ENCODE measurements around the gene VMAC. TPM values are rescaled to one million over a fixed set of nuclear protein-coding genes. Genes with fewer than 3 reads are reported as not detected.

The VMAC gene
- total and polyA plus RNA-seq, 8 donors, result 3.6 to 60.8 (median 6.7) TPM

- H3K27ac ChIP-seq, result peak overlapping the region in 1 of 5 donors; percentile 77
- intact Hi-C loops (cut with DNase I; ENCODE audit: low total_unique reads), result loop anchor here (10.0 kb wide), 1 partner anchor 88 kb away; the partner anchor contains the start of gene NRTN
- H3K36me3 ChIP-seq, result peaks cover 22 to 35% (median 30%) of the 10 kb centered on the region in 4 donors
- no peak for DNase-seq
- H3K27me3 ChIP-seq, result peaks cover 0 to 29% (median 14%) of the 10 kb centered on the region in 3 donors
- peaks cover 16 to 64% (median 32%) of the 10 kb centered on the region in 4 donors for H3K4me1 ChIP-seq
- H3K9me3 ChIP-seq, result no peaks in the 10 kb centered on the region
- TF ChIP-seq POLR2AphosphoS5 (IDR thresholded peaks at IDR 0.05) (no peak), CTCF (IDR thresholded peaks at IDR 0.05) (peak in 1 of 7 experiments; percentile 2)
- no peak overlapping the region for H3K4me3 ChIP-seq
- 48 to 66% (median 51%) methylated on average over 3 to 15 of the region's 15 CpGs for WGBS, 5 donors
These were observed 11.8 kb upstream of the VMAC start for GRCh38 chr19:5892772-5893275.

GRCh38 chr19:5893296-5893903 lies 11.3 kb upstream of the VMAC start:
- no peak for DNase-seq
- intact Hi-C loops (cut with DNase I; ENCODE audit: low total_unique reads), result loop anchor here (10.0 kb wide), 1 partner anchor 89 kb away; the partner anchor contains the start of gene NRTN
- Histone ChIP-seq H3K36me3 (peaks cover 22 to 35% (median 30%) of the 10 kb centered on the region in 4 donors), H3K9me3 (no peaks in the 10 kb centered on the region), H3K27ac (peak overlapping the region in 2 of 5 donors; percentile 52 to 77), H3K4me3 (no peak overlapping the region), H3K27me3 (peaks cover 0 to 29% (median 14%) of the 10 kb centered on the region in 3 donors), H3K4me1 (peaks cover 16 to 67% (median 32%) of the 10 kb centered on the region in 4 donors)
- TF ChIP-seq CTCF (IDR thresholded peaks at IDR 0.05) (no peak), POLR2A (IDR thresholded peaks at IDR 0.05) (no peak), POLR2AphosphoS5 (IDR thresholded peaks at IDR 0.05) (no peak), EP300 (IDR thresholded peaks at IDR 0.05) (no peak)
- 73 to 89% (median 80%) methylated on average over 9 to 13 of the region's 13 CpGs for WGBS, 5 donors

GRCh38 chr19:5893907-5894703 lies 10.6 kb upstream of the VMAC start:
- Histone ChIP-seq H3K27ac (peak overlapping the region in 2 of 5 donors; percentile 52 to 77), H3K4me1 (peaks cover 16 to 67% (median 32%) of the 10 kb centered on the region in 4 donors), H3K4me3 (no peak overlapping the region), H3K36me3 (peaks cover 22 to 35% (median 30%) of the 10 kb centered on the region in 4 donors), H3K9me3 (no peaks in the 10 kb centered on the region), H3K27me3 (peaks cover 0 to 29% (median 14%) of the 10 kb centered on the region in 3 donors)
- intact Hi-C loops (cut with DNase I; ENCODE audit: low total_unique reads), result loop anchor here (10.0 kb wide), 1 partner anchor 89 kb away; the partner anchor contains the start of gene NRTN
- 20 to 73% (median 62%) methylated on average over 1 to 28 of the region's 28 CpGs for WGBS, 5 donors
- TF ChIP-seq EP300 (IDR thresholded peaks at IDR 0.05) (no peak), POLR2A (IDR thresholded peaks at IDR 0.05) (no peak), CTCF (IDR thresholded peaks at IDR 0.05) (no peak), POLR2AphosphoS5 (IDR thresholded peaks at IDR 0.05) (no peak)
- DNase-seq, result peak in 1 of 2 donors; percentile 48

- H3K4me1 ChIP-seq, result peaks cover 16 to 64% (median 32%) of the 10 kb centered on the region in 4 donors
- H3K9me3 ChIP-seq, result no peaks in the 10 kb centered on the region
- H3K36me3 ChIP-seq, result peaks cover 22 to 38% (median 31%) of the 10 kb centered on the region in 4 donors
- TF ChIP-seq POLR2AphosphoS5 (IDR thresholded peaks at IDR 0.05), result no peak
- TF ChIP-seq POLR2A (IDR thresholded peaks at IDR 0.05), result no peak
- TF ChIP-seq CTCF (IDR thresholded peaks at IDR 0.05), result no peak
- no peak for TF ChIP-seq EP300 (IDR thresholded peaks at IDR 0.05)
- no peak for DNase-seq
- H3K27ac ChIP-seq, result peak overlapping the region in 2 of 5 donors; percentile 52 to 77
- WGBS, 5 donors, result 52 to 72% (median 66%) methylated on average over 10 to 28 of the region's 28 CpGs
- intact Hi-C loops (cut with DNase I; ENCODE audit: low total_unique reads), result loop anchor here (10.0 kb wide), 1 partner anchor 90 kb away; the partner anchor contains the start of gene NRTN
- H3K27me3 ChIP-seq, result peaks cover 0 to 27% (median 14%) of the 10 kb centered on the region in 3 donors
- H3K4me3 ChIP-seq, result no peak overlapping the region
These were observed 9.8 kb upstream of the VMAC start for GRCh38 chr19:5894704-5895349.

Measured in stomach (tissue), 9 donors.